PC-9 (cell line): ENCODE results near the gene PAX9. TPM values are rescaled to one million over a fixed set of nuclear protein-coding genes. Genes with fewer than 3 reads are reported as not detected.

Source experiments
- BruUV-seq: library from RNA; stranded (reverse); fragments of 400-500 nt; replicated peaks from 2 replicates; lab custom pipeline; 2021; lab: Mats Ljungman, UMichigan
- CTCF ChIA-PET: fragments of 300-600 bp; sonication (Branson Sonifier 250); formaldehyde crosslinking; loops from one replicate; lab custom pipeline; 2022; ENCODE audit warnings: antibody characterized with exemption; lab: Charles Lee
- POLR2A ChIA-PET: fragments of 300-600 bp; sonication (Branson Sonifier 250); formaldehyde crosslinking; loops from one replicate; lab custom pipeline; 2022; ENCODE audit warnings: antibody characterized with exemption; ENCODE audit not compliant: unreplicated experiment; lab: Charles Lee
- DNase-seq, 2 experiments: peaks; one replicate each; pipeline versions ENCODE4 v3.0.0 to v3.0.0-alpha.2; 2015 to 2022; ENCODE audit warnings: mixed read lengths in 1 of 2
- H2AFZ ChIP-seq: fragments of 200-600 bp; sonication (generic); 2 replicates; pipeline ENCODE4 v1.8.1; 2017; ENCODE audit warnings: antibody characterized with exemption
- H3F3A ChIP-seq: fragments of 200-600 bp; sonication (generic); 2 replicates; pipeline ENCODE4 v1.8.1; 2017; ENCODE audit warnings: antibody characterized with exemption, mild to moderate bottlenecking, low read depth; ENCODE audit not compliant: insufficient read depth
- H3K27ac ChIP-seq: fragments of 200-600 bp; sonication (generic); 2 replicates; pipeline ENCODE4 v1.6.1; 2016; ENCODE audit warnings: mixed run types
- H3K27me3 ChIP-seq: fragments of 200-600 bp; sonication (generic); 2 replicates; pipeline ENCODE4 v1.6.1; 2016; ENCODE audit warnings: low read depth, mixed run types; ENCODE audit not compliant: insufficient read depth
- H3K36me3 ChIP-seq: fragments of 200-600 bp; sonication (generic); 2 replicates; pipeline ENCODE4 v1.6.1; 2016; ENCODE audit warnings: low read depth, mixed run types
- H3K4me1 ChIP-seq: fragments of 200-600 bp; sonication (generic); replicated peaks from 2 replicates; pipeline ENCODE4 v1.6.1; 2016; ENCODE audit warnings: mixed run types; ENCODE audit not compliant: insufficient read depth
- H3K4me2 ChIP-seq: fragments of 200-600 bp; sonication (generic); 2 replicates; pipeline ENCODE4 v1.6.1; 2017; ENCODE audit warnings: mixed run types
- H3K4me3 ChIP-seq: fragments of 200-600 bp; sonication (generic); 2 replicates; pipeline ENCODE4 v1.6.1; 2016; ENCODE audit warnings: mixed run types
- H3K79me2 ChIP-seq: fragments of 200-600 bp; sonication (generic); 2 replicates; pipeline ENCODE4 v1.6.1; 2017; ENCODE audit warnings: low read depth, mixed run types
- H3K9me2 ChIP-seq: fragments of 200-600 bp; sonication (generic); 2 replicates; pipeline ENCODE4 v1.8.1; 2017; ENCODE audit warnings: mild to moderate bottlenecking; ENCODE audit not compliant: insufficient read depth
- H3K9me3 ChIP-seq: fragments of 200-600 bp; sonication (generic); 2 replicates; pipeline ENCODE4 v1.8.1; 2016; ENCODE audit warnings: low read depth; ENCODE audit not compliant: insufficient read depth
- H4K20me1 ChIP-seq: fragments of 200-600 bp; sonication (generic); 2 replicates; pipeline ENCODE4 v1.8.1; 2017; ENCODE audit not compliant: insufficient read depth
- EZH2 ChIP-seq: fragments of 200-600 bp; sonication (generic); IDR thresholded peaks from 2 replicates; pipeline ENCODE4 v1.8.0; 2017; ENCODE audit warnings: antibody characterized with exemption, low read depth
- intact Hi-C: fragments of 100-400 bp; cut with micrococcal nuclease; formaldehyde crosslinking; loops from one replicate; pipeline ENCODE4 v1.10.0; 2022; ENCODE audit not compliant: unreplicated experiment
- total RNA-seq: library from RNA; stranded (reverse); gene quantifications from 2 replicates; pipeline ENCODE4 v1.2.3, GENCODE V29; 2021
- TF ChIP-seq, protein P1 (sequence below): fragments of 200-600 bp; sonication (generic); conservative IDR thresholded peaks from 2 replicates; pipeline ENCODE4 v1.6.1; 2017; ENCODE audit warnings: mixed run types, antibody characterized with exemption, mild to moderate bottlenecking, moderate library complexity

Gene PAX9
- total RNA-seq, 1 experiment from 2014 or later: 7.6 TPM

DNA sequence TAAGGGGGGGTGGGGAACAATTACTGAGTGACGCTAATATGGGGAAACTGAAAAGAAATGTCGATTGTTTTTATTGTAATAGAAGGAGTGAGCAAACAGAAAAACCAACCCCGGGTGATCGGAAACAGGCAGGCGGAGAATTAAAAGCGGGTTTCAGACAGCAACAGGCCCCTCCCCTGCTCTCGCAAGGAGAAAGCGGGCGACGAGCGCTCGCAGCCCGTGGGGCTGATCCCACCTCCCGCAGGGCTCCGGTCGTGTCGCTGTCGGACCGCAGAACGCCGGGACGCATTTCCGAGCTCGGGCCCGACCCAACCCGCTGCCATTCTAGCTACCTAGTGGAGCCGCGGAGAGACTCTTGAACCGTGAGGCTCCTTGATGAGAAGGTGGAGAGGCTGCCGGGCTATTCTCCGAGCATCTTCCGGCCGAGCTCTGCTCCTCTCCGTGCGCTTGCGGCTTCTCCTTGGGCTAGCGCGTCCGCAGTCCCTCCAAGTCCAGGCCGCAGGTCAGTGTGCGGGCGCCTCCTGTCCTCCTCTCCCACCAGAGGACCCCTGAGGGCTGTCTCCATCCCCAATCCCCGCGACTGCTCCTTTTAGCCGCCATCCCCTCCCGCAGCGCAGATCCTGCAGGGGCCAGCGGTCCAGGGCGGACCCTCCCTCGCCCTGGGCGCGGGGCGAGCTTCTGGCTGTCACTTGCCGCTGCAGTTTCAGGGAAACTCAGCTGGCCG is 4.1 kb upstream of the PAX9 start:
- Histone ChIP-seq H3F3A (no peaks in the 10 kb centered on the region), H4K20me1 (no peaks in the 10 kb centered on the region), H3K79me2 (no peaks in the 10 kb centered on the region), H3K9me2 (no peaks in the 10 kb centered on the region), H3K36me3 (no peaks in the 10 kb centered on the region), H3K27ac (no peak overlapping the region), H3K9me3 (no peaks in the 10 kb centered on the region), H3K4me2 (no peak overlapping the region), H3K4me1 (no peaks in the 10 kb centered on the region), H2AFZ (no peak overlapping the region), H3K4me3 (no peak overlapping the region), H3K27me3 (no peaks in the 10 kb centered on the region)
- ChIA-PET CTCF (interaction anchor here (0.6 kb wide), 1 partner anchor 509 kb away, joined by 4 read pairs; no protein-coding TSS in a partner anchor), POLR2A (no interaction called here)
- no peak for DNase-seq
- intact Hi-C loops: no loop called here
- TF ChIP-seq, protein P1, sequence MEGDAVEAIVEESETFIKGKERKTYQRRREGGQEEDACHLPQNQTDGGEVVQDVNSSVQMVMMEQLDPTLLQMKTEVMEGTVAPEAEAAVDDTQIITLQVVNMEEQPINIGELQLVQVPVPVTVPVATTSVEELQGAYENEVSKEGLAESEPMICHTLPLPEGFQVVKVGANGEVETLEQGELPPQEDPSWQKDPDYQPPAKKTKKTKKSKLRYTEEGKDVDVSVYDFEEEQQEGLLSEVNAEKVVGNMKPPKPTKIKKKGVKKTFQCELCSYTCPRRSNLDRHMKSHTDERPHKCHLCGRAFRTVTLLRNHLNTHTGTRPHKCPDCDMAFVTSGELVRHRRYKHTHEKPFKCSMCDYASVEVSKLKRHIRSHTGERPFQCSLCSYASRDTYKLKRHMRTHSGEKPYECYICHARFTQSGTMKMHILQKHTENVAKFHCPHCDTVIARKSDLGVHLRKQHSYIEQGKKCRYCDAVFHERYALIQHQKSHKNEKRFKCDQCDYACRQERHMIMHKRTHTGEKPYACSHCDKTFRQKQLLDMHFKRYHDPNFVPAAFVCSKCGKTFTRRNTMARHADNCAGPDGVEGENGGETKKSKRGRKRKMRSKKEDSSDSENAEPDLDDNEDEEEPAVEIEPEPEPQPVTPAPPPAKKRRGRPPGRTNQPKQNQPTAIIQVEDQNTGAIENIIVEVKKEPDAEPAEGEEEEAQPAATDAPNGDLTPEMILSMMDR: no peak
- no peak for TF ChIP-seq EZH2
- no TSS peak for BruUV-seq

DNA sequence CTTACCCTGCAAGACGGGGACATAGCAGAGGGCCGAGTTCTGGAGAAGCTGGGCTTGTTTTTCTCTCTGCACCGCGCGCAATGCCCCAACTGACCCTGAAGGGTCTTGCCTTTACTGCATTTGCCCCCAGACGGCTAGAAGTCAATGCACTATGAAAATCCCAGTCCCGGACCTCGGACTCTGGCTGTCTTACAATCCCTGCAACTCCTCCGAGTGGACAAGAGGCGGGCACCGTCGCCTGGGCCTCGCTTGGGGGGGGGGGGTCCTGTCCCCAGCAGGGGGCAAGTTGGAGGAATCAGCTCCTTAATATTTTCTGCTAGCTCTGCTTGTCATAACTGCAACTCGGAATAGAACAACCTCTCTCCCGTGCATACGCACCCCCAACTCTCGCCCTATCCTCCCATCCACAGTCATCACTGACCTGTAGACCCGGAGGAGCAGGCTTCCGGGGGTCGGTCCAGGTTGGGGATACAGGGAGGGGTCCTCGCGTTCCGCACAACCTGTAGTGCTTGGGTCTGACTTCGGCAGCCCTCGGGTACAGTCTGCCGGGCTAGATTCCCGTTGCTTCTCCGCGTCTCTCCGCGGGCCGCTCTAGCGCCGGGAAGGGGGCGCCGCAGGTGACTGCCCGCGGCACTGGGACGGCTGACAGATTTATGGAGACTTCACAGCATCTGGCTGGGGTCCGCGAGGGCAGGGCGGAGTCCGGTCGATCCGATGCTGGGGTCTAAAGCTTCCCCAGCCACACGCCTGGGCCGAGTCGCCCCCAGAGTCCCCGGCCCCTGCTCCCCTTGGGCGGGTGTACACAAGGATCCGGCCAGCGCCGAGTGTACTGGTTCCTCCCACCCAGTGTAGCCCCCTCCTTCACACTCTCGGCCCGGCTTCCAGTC is 3.3 kb upstream of the PAX9 start:
- CTCF ChIA-PET: no interaction called here

More for the DNA sequence above, 3.3 kb upstream of the PAX9 start:
- intact Hi-C loops: no loop called here
- DNase-seq: no peak
- POLR2A ChIA-PET: no interaction called here
- Histone ChIP-seq H2AFZ (no peak overlapping the region), H3K79me2 (no peaks in the 10 kb centered on the region), H4K20me1 (no peaks in the 10 kb centered on the region), H3K4me1 (no peaks in the 10 kb centered on the region), H3F3A (no peaks in the 10 kb centered on the region), H3K36me3 (no peaks in the 10 kb centered on the region), H3K27me3 (no peaks in the 10 kb centered on the region), H3K4me2 (no peak overlapping the region), H3K9me3 (no peaks in the 10 kb centered on the region), H3K27ac (no peak overlapping the region), H3K4me3 (no peak overlapping the region), H3K9me2 (no peaks in the 10 kb centered on the region)
- TF ChIP-seq EZH2: no peak
- TF ChIP-seq, protein P1: no peak
- BruUV-seq: no TSS peak
